Measurements from ENCODE around the gene FAM124B.
"Not testable (repeated sequence)": the region's sequence is repeated elsewhere in the genome, so short reads cannot be mapped to it uniquely, and the experiment has no call there.

- TF ChIP-seq CTCF (IDR thresholded peaks at IDR 0.05); EZH2 (IDR thresholded peaks at IDR 0.05; ENCODE audit: borderline replicate concordance, insufficient read depth, low read depth, low read length, poor library complexity, severe bottlenecking): not testable (repeated sequence)
Observed at GRCh38 chr2:224397100-224397499, 4.8 kb downstream of the FAM124B start.

Measured in B cell (primary cell).